Endothelial cell of umbilical vein (primary cell): ENCODE data around the gene SATB2.

Experiments used
- CTCF ChIP-seq, 2 donors: IDR thresholded peaks; 1 replicate in 1 of 2; 2 replicates in 1 of 2; pipeline ENCODE4 v1.5.1; 2011; ENCODE audit warnings: low read length in 2 of 2, mild to moderate bottlenecking in 2 of 2, moderate library complexity in 2 of 2, control low read depth in 1 of 2, inconsistent platforms in 1 of 2, low read depth in 1 of 2; ENCODE audit not compliant: insufficient read depth in 1 of 2; ENCODE audit errors: extremely low read depth in 1 of 2
- EZH2 ChIP-seq: IDR thresholded peaks from 2 replicates; pipeline ENCODE4 v1.6.1; 2012; ENCODE audit warnings: borderline replicate concordance, low read depth, mild to moderate bottlenecking, moderate library complexity, low read length, inconsistent platforms; ENCODE audit not compliant: severe bottlenecking
- FOS ChIP-seq: IDR thresholded peaks from 2 replicates; pipeline ENCODE4 v1.6.1; 2011; ENCODE audit warnings: mild to moderate bottlenecking, low read length, moderate library complexity, borderline replicate concordance; ENCODE audit not compliant: insufficient read depth
- GATA2 ChIP-seq: IDR thresholded peaks from 2 replicates; pipeline ENCODE4 v1.7.0; 2011; ENCODE audit warnings: low read depth, mild to moderate bottlenecking, moderate library complexity, mixed read lengths, low read length; ENCODE audit not compliant: insufficient read length, insufficient read depth
- JUN ChIP-seq: IDR thresholded peaks from 2 replicates; pipeline ENCODE4 v1.6.1; 2011; ENCODE audit warnings: borderline replicate concordance, low read depth; ENCODE audit not compliant: insufficient read length, insufficient read depth
- MAX ChIP-seq: IDR thresholded peaks from 2 replicates; pipeline ENCODE4 v1.6.1; 2011; ENCODE audit not compliant: insufficient read depth, insufficient read length
- POLR2A ChIP-seq: IDR thresholded peaks from 2 replicates; pipeline ENCODE4 v1.6.1; 2012; ENCODE audit warnings: low read depth, mild to moderate bottlenecking, control low read depth, low read length
- POLR2AphosphoS5 ChIP-seq: IDR thresholded peaks from 2 replicates; pipeline ENCODE4 v1.6.1; 2012; ENCODE audit warnings: low read depth, mild to moderate bottlenecking, control low read depth, low read length, moderate library complexity; ENCODE audit not compliant: insufficient read depth

- no peak for TF ChIP-seq POLR2A
- peak; percentile 19 to 20 for TF ChIP-seq CTCF (IDR thresholded peaks at IDR 0.05; ENCODE audit: extremely low read depth in 1 of 2, insufficient read depth in 1 of 2, low read depth in 1 of 2, low read length in 2 of 2)
- no peak for TF ChIP-seq EZH2
- no peak for TF ChIP-seq JUN
- TF ChIP-seq POLR2AphosphoS5, result no peak
- TF ChIP-seq MAX, result no peak
- TF ChIP-seq GATA2, result no peak
- TF ChIP-seq FOS, result no peak
These were observed 52.5 kb downstream of the SATB2 start for GRCh38 chr2:199405241-199405640.
